GM13976 (cell line): ENCODE results near the gene EFCAB7.
A peak's percentile ranks its signal among the peaks of the same experiment; 100 is the strongest.

Source experiments
- DNase-seq: peaks from one replicate; pipeline ENCODE4 v3.0.0; 2012; ENCODE audit warnings: low spot score
- CTCF ChIP-seq: IDR thresholded peaks from 2 replicates; pipeline ENCODE4 v1.5.1; 2012; ENCODE audit warnings: borderline replicate concordance, mild to moderate bottlenecking; ENCODE audit not compliant: insufficient read depth; ENCODE audit errors: extremely low read depth, missing control alignments, control extremely low read depth
- in situ Hi-C: fragments of 300-500 bp; cut with MboI; formaldehyde crosslinking; loops from one replicate; pipeline ENCODE4 v1.12.0; 2022; ENCODE audit warnings: low sequenced_read_pairs, mixed read lengths, inconsistent platforms; ENCODE audit not compliant: unreplicated experiment

The EFCAB7 gene

DNA sequence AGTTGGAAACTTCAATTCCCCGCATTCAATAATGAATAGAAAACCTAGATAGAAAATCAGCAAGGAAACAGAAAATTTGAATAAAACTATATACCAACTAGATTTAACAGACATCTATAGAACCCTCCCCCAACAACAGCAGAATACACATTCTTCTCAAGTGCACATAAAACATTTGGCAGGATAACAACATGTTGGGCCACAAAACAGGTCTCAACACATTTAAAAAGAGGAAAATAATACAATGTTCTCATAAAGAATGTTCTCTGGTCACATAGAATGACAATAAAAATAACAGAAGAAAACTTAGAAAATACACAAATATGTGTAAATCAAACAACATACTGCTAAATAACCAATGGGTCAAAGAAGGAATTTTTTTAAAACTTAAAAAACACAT lies 25.2 kb upstream of the EFCAB7 start:
- no peak for DNase-seq
- TF ChIP-seq CTCF = no peak
- in situ Hi-C loops = no loop called here

- DNase-seq = no peak
- TF ChIP-seq CTCF = no peak
- in situ Hi-C loops = no loop called here
Observed at GRCh38 chr1:63501256-63501655, 22.1 kb upstream of the EFCAB7 start.

DNA sequence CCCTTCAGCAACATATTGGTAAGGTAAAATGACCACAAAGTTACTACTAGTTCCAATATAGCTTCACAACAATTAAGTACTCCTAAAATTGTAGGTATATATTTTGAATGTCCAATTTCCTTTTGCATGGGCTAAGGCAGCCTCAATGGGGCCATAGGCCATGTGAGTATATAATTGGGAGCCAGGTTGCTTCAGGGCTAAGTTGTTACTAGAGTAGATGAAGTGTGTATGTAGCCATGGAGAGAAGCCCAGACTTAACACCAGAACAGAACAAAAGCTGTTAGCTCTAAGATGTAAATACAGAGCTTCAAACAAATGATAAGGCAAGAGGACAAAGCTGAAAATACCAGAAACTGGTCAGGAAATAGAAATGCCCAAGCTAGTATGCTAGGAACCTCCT lies 16.5 kb upstream of the EFCAB7 start:
- in situ Hi-C loops = no loop called here
- no peak for DNase-seq
- TF ChIP-seq CTCF = no peak

GRCh38 chr1:63509718-63510117 lies 13.6 kb upstream of the EFCAB7 start:
- no peak for TF ChIP-seq CTCF
- in situ Hi-C loops = no loop called here
- no peak for DNase-seq

GRCh38 chr1:63512584-63512983 lies 10.7 kb upstream of the EFCAB7 start:
- TF ChIP-seq CTCF = no peak
- no peak for DNase-seq
- in situ Hi-C loops = no loop called here

DNA sequence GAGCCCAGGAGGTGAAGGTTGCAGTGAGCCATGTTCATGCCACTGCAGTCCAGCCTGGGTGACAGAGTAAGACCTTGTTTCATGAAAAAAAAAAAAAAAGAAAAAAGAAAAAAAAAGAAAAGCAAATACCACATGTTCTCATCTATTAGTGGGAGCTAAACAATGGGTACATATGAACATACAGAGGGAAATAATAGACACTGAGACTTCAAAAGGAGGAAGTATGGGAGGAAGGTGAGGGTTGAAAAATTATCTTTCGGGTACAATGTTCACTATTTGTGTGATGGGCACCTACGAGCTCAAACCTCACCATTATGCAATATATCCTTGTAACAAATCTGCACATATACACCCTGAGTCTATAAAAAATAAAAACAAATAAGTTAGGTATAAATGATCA lies 6.7 kb upstream of the EFCAB7 start:
- no peak for TF ChIP-seq CTCF
- in situ Hi-C loops = no loop called here
- no peak for DNase-seq

- in situ Hi-C loops = no loop called here
- no peak for TF ChIP-seq CTCF
- DNase-seq = peak; percentile 5
Observed at GRCh38 chr1:63523738-63524137, 413 bp downstream of the EFCAB7 start.
